SK-N-SH (cell line): ENCODE measurements around the gene LAPTM5. TPM values are rescaled to one million over a fixed set of nuclear protein-coding genes. Genes with fewer than 3 reads are reported as not detected.

Experiments
- CTCF ChIA-PET: fragments of 300-600, 350-600 bp; formaldehyde crosslinking; extraction: SDS; loops from one replicate; lab custom pipeline; 2021; lab: Yijun Ruan, JAX
- POLR2A ChIA-PET: fragments of 350-600 bp; sonication (Branson Sonifier 250); formaldehyde crosslinking; extraction: SDS; loops from one replicate; lab custom pipeline; 2020; ENCODE audit warnings: antibody characterized with exemption, inconsistent platforms; lab: Yijun Ruan, JAX
- DNase-seq: peaks from one replicate; pipeline ENCODE4 v3.0.0; 2012
- H2AFZ ChIP-seq: fragments of 200-600 bp; sonication (generic); 2 replicates; pipeline ENCODE4 v1.8.1; 2016; ENCODE audit warnings: antibody characterized with exemption, mild to moderate bottlenecking, low read depth
- H3F3A ChIP-seq: fragments of 200-600 bp; sonication (generic); replicated peaks from 2 replicates; pipeline ENCODE3; 2016; ENCODE audit warnings: antibody characterized with exemption, mild to moderate bottlenecking; ENCODE audit not compliant: insufficient read depth
- H3K27ac ChIP-seq, 2 experiments: fragments of 200-500 bp in 1 of 2; fragments of 200-600 bp in 1 of 2; sonication (Bioruptor generic) in 1 of 2; sonication (generic), shearing (Covaris generic) in 1 of 2; 2 replicates each; pipeline versions ENCODE4 v1.5.1 to v1.6.1; 2014 to 2016; ENCODE audit warnings: low read depth in 2 of 2, inconsistent platforms in 1 of 2, low read length in 1 of 2, mild to moderate bottlenecking in 1 of 2, mixed read lengths in 1 of 2
- H3K27me3 ChIP-seq: fragments of 200-600 bp; sonication (generic), shearing (Covaris generic); 2 replicates; pipeline ENCODE4 v1.6.1; 2016; ENCODE audit warnings: mixed run types; ENCODE audit not compliant: insufficient read depth
- H3K36me3 ChIP-seq, 2 experiments: fragments of 200-500 bp in 1 of 2; fragments of 200-600 bp in 1 of 2; sonication (Bioruptor generic) in 1 of 2; sonication (generic) in 1 of 2; replicated peaks in 1 of 2; 2 replicates each; pipeline versions ENCODE3 to v1.5.1; 2014 to 2016; ENCODE audit warnings: low read length in 1 of 2, mild to moderate bottlenecking in 1 of 2; ENCODE audit not compliant: insufficient read depth in 2 of 2, control insufficient read depth in 1 of 2
- H3K4me1 ChIP-seq, 2 experiments: fragments of 200-500 bp in 1 of 2; fragments of 200-600 bp in 1 of 2; sonication (Bioruptor generic) in 1 of 2; sonication (generic), shearing (Covaris generic) in 1 of 2; 2 replicates each; pipeline versions ENCODE4 v1.5.1 to v1.6.1; 2014 to 2016; ENCODE audit warnings: low read depth in 1 of 2, low read length in 1 of 2, mixed run types in 1 of 2; ENCODE audit not compliant: insufficient read depth in 2 of 2, control insufficient read depth in 1 of 2
- H3K4me2 ChIP-seq: fragments of 200-600 bp; sonication (generic), shearing (Covaris generic); 2 replicates; pipeline ENCODE4 v1.6.1; 2017; ENCODE audit warnings: mixed run types
- H3K4me3 ChIP-seq, 2 experiments: fragments of 200-500 bp in 1 of 2; fragments of 200-600 bp in 1 of 2; sonication (Bioruptor generic) in 1 of 2; sonication (generic), shearing (Covaris generic) in 1 of 2; 2 replicates each; pipeline versions ENCODE4 v1.5.1 to v1.8.1; 2014 to 2016; ENCODE audit warnings: low read depth in 2 of 2, inconsistent platforms in 1 of 2, low read length in 1 of 2, mild to moderate bottlenecking in 1 of 2, mixed read lengths in 1 of 2, moderate library complexity in 1 of 2
- H3K79me2 ChIP-seq: fragments of 200-600 bp; sonication (generic); 2 replicates; pipeline ENCODE4 v1.8.1; 2017; ENCODE audit warnings: mild to moderate bottlenecking; ENCODE audit not compliant: insufficient read depth
- H3K9ac ChIP-seq: fragments of 200-600 bp; sonication (generic); 2 replicates; pipeline ENCODE4 v1.6.1; 2017; ENCODE audit warnings: mixed run types
- H3K9me2 ChIP-seq: fragments of 200-600 bp; sonication (generic); 2 replicates; pipeline ENCODE4 v1.6.1; 2017; ENCODE audit warnings: mixed run types
- H3K9me3 ChIP-seq: fragments of 200-600 bp; sonication (generic); 2 replicates; pipeline ENCODE4 v1.6.1; 2017; ENCODE audit warnings: mixed run types, mild to moderate bottlenecking, moderate library complexity
- H4K20me1 ChIP-seq: fragments of 200-600 bp; sonication (generic); 2 replicates; pipeline ENCODE4 v1.6.1; 2017; ENCODE audit warnings: mild to moderate bottlenecking, mixed run types; ENCODE audit not compliant: insufficient read depth
- CHD2 ChIP-seq: fragments of 150-350 bp; IDR thresholded peaks from 2 replicates; pipeline ENCODE4 v1.6.1; 2018; ENCODE audit warnings: low read length; ENCODE audit not compliant: partially characterized antibody
- CTCF ChIP-seq: fragments of 200-600 bp; sonication (generic); IDR thresholded peaks from 2 replicates; pipeline ENCODE4 v1.6.1; 2017; ENCODE audit warnings: antibody characterized with exemption, mild to moderate bottlenecking, moderate library complexity
- ELF1 ChIP-seq: IDR thresholded peaks from 2 replicates; pipeline ENCODE4 v1.4.0; 2012
- EP300 ChIP-seq, 2 experiments: IDR thresholded peaks; 2 replicates each; pipeline versions ENCODE4 v1.4.0 to v1.6.1; 2012; ENCODE audit warnings: borderline replicate concordance in 1 of 2, low read depth in 1 of 2, low read length in 1 of 2
- FOXJ3 ChIP-seq: sonication (generic); formaldehyde crosslinking; IDR thresholded peaks from 2 replicates; pipeline ENCODE4 v1.5.1; 2020; ENCODE audit warnings: mild to moderate bottlenecking, missing genetic modification reagents
- FOXM1 ChIP-seq: IDR thresholded peaks from 2 replicates; pipeline ENCODE4 v1.4.0; 2012; ENCODE audit warnings: low read depth, mild to moderate bottlenecking
- MEF2A ChIP-seq: IDR thresholded peaks from 2 replicates; pipeline ENCODE4 v1.4.0; 2012; ENCODE audit warnings: low read depth, borderline replicate concordance
- MXI1 ChIP-seq: IDR thresholded peaks from 2 replicates; pipeline ENCODE4 v1.6.1; 2012; ENCODE audit warnings: mild to moderate bottlenecking, low read depth, low read length, improper control_type of control experiment
- PBX3 ChIP-seq: IDR thresholded peaks from 2 replicates; pipeline ENCODE4; 2012
- POLR2AphosphoS5 ChIP-seq: IDR thresholded peaks from 2 replicates; pipeline ENCODE4 v1.6.1; 2012; ENCODE audit warnings: low read depth, low read length
- RAD21 ChIP-seq: IDR thresholded peaks from 2 replicates; pipeline ENCODE4 v1.6.1; 2012; ENCODE audit warnings: mild to moderate bottlenecking, low read length
- RXRA ChIP-seq: IDR thresholded peaks from 2 replicates; pipeline ENCODE4 v1.4.0; 2012; ENCODE audit warnings: low read depth, mild to moderate bottlenecking, borderline replicate concordance
- SIN3A ChIP-seq: IDR thresholded peaks from 2 replicates; pipeline ENCODE4 v1.6.1; 2012; ENCODE audit warnings: low read depth, mild to moderate bottlenecking, low read length, moderate library complexity, borderline replicate concordance
- TCF12 ChIP-seq: IDR thresholded peaks from 2 replicates; pipeline ENCODE4 v1.4.0; 2012
- TEAD4 ChIP-seq: IDR thresholded peaks from 2 replicates; pipeline ENCODE4 v1.4.0; 2012; ENCODE audit warnings: mild to moderate bottlenecking, borderline replicate concordance; ENCODE audit not compliant: insufficient read depth
- USF1 ChIP-seq: IDR thresholded peaks from 2 replicates; pipeline ENCODE4 v1.4.0; 2012; ENCODE audit warnings: low read depth, borderline replicate concordance
- YY1 ChIP-seq: IDR thresholded peaks from 2 replicates; pipeline ENCODE4 v1.4.0; 2012; ENCODE audit warnings: low read depth, mild to moderate bottlenecking
- WGBS: methylation state at CpG from one replicate; pipeline ENCODE4 v1.1.6; 2017; ENCODE audit warnings: low lambda C conversion rate; 5-methylcytosine and 5-hydroxymethylcytosine counted together
- polyA plus RNA-seq, 3 experiments: library from polyadenylated mRNA; depleted of rRNA; stranded (reverse); fragments of >200 nt; gene quantifications; 2 replicates each; pipeline ENCODE4 v1.2.3, GENCODE V29; 2012

Gene LAPTM5
- polyA plus RNA-seq, 1 of the 3 experiments (the other 2 are of a cell fraction): 1.1 TPM

- Histone ChIP-seq H3K4me2 (no peak overlapping the region), H3K36me3 (no peaks in the 10 kb centered on the region), H2AFZ (no peak overlapping the region), H3K4me1 (peaks cover 0 to 37% of the 10 kb centered on the region in 2 experiments; a peak in 2 of 4 replicates), H3K27me3 (no peaks in the 10 kb centered on the region; the same call in 1 of the 2 replicates), H3K79me2 (no peaks in the 10 kb centered on the region), H3K9me3 (no peaks in the 10 kb centered on the region), H4K20me1 (no peaks in the 10 kb centered on the region), H3K27ac (peak overlapping the region in 1 of 2 experiments; percentile 64; a peak in 2 of 4 replicates), H3K9ac (no peak overlapping the region), H3K4me3 (no peak overlapping the region), H3K9me2 (no peaks in the 10 kb centered on the region), H3F3A (no peaks in the 10 kb centered on the region)
- no peak for TF ChIP-seq CHD2
- TF ChIP-seq TCF12: no peak
- no peak for TF ChIP-seq EP300 (IDR thresholded peaks at IDR 0.05; ENCODE audit: borderline replicate concordance in 1 of 2, low read depth in 1 of 2, low read length in 1 of 2)
- no peak for TF ChIP-seq RAD21
- TF ChIP-seq TEAD4: no peak
- TF ChIP-seq MXI1: no peak
- TF ChIP-seq POLR2AphosphoS5: no peak
- TF ChIP-seq ELF1: no peak
- TF ChIP-seq PBX3: no peak
- TF ChIP-seq FOXM1: no peak
- TF ChIP-seq CTCF: no peak
- TF ChIP-seq SIN3A: no peak
- no peak for TF ChIP-seq FOXJ3 (CRISPR knock-in tag)
- no peak for TF ChIP-seq YY1
- TF ChIP-seq MEF2A: no peak
- no peak for TF ChIP-seq USF1
- TF ChIP-seq RXRA: no peak
- DNase-seq: no peak
- 35% methylated on average over 7 of the region's 7 CpGs for WGBS
- CTCF ChIA-PET: interaction anchor here (0.9 to 4.5 kb wide), 6 partner anchors 8 to 1454 kb away, joined by 3 to 16 read pairs (median 4); partner anchors contain the start of gene PTPRU
- POLR2A ChIA-PET: no interaction called here
Measured at GRCh38 chr1:30689901-30690645, 67.5 kb downstream of the LAPTM5 start.
